ENCODE results near the gene TDRD3. TPM values are rescaled to one million over a fixed set of nuclear protein-coding genes. Genes with fewer than 3 reads are reported as not detected.

The TDRD3 gene
- total RNA-seq, 1 experiment from 2014 or later, result 7.2 TPM

GRCh38 chr13:60453490-60453889 lies 56.5 kb downstream of the TDRD3 start:
- no peak for DNase-seq (ENCODE audit: low read depth)

GRCh38 chr13:60454425-60454824 lies 57.4 kb downstream of the TDRD3 start:
- no peak for DNase-seq (ENCODE audit: low read depth)

- DNase-seq (ENCODE audit: low read depth), result peak; percentile 8
These were observed 66.8 kb downstream of the TDRD3 start for GRCh38 chr13:60463787-60464186.

- no peak for DNase-seq (ENCODE audit: low read depth)
These were observed 70.1 kb downstream of the TDRD3 start for GRCh38 chr13:60467098-60467497.

- no peak for DNase-seq (ENCODE audit: low read depth)
These were observed 82.3 kb downstream of the TDRD3 start for GRCh38 chr13:60479273-60479672.

GRCh38 chr13:60482012-60482411 lies 85.0 kb downstream of the TDRD3 start:
- DNase-seq (ENCODE audit: low read depth), result no peak

- no peak for DNase-seq (ENCODE audit: low read depth)
These were observed 87.8 kb downstream of the TDRD3 start for GRCh38 chr13:60484865-60485264.

DNA sequence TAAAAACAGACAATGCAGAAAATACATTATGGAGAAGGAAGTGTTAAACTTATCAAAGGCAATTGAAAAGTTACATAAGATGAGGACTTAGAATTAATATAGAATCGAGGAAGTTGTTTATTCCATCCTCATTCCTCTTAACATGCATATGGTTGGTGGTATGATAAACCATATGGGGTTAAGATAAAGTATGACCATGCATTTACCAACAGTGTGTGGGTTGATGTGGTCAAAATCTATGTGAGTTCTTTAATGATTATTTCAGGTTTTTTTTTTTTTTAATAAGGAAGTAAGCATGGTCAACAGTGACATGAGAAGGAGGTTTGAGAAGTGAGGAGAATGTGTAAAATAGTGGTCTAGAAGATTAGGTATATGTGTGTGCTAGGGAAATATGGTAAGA lies 94.5 kb downstream of the TDRD3 start:
- DNase-seq (ENCODE audit: low read depth), result no peak

GRCh38 chr13:60492187-60492586 lies 95.2 kb downstream of the TDRD3 start:
- DNase-seq (ENCODE audit: low read depth), result no peak

DNA sequence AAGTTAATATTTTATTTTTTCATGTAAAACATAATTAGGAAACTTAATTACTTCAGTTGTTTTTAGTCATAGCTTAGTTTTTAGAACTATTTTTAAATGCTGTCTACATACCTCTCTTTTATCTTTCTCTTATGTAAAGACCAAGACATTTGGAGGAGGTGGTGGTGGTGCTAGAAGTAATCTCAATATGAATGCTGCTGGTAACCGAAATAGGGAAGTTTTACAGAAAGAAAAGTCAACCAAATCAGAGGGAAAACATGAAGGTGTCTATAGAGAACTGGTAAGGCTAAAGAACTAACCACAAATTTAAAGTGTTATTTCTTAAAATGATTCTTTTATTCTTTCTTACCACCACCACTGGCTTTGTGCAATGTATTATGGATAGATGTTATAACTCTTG lies 97.3 kb downstream of the TDRD3 start:
- no peak for DNase-seq (ENCODE audit: low read depth)

DNA sequence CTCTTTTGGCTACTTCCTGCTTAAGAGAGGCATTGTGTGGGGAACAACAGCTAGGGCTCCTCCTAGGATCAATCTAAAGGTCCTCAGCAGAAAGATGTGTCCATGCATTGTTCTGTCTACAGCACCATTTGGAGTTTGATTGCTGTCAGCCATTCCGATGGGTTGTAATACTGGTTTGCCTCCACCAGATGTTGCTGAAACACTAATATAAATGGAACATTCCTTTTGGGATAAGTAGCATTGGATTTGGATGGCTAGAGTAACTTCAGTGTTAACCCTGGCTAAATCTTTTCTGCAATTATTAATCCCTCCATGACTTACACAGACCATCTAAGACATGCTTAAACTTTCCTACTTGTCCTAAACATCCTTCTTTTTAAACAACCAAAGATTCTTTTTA lies 104.2 kb downstream of the TDRD3 start:
- DNase-seq (ENCODE audit: low read depth), result no peak

DNA sequence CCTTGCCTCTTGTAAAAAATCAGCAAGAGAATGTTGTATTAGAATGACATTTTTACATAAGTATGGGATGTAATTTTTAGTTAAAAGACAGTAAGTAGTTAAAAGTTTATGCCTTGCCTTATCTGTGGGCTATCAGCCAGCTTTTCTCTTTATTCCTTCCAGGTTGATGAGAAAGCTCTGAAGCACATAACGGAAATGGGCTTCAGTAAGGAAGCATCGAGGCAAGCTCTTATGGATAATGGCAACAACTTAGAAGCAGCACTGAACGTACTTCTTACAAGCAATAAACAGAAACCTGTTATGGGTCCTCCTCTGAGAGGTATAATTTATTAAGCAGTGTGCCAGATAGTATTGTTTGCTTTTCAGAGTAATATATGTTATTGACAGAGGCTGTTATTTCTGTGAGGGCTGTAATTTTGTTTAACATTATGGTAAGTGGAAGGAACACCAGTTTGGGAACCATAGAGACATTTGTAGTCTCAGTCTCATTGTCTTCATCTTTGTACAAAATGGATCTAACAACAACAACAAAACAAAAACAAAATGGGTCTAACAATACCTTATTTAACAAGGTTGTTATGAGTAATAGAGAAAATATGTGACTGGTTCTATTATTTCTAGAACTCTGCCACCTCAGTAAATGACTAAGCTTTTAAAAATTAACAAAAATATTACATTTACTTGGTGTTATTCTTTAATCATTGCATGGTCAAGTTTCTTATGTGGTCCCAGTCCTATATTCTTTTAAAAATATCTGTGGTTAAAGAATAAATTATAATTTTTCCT lies 112.8 kb downstream of the TDRD3 start:
- peak; percentile 22 for DNase-seq (ENCODE audit: low read depth)

- DNase-seq (ENCODE audit: low read depth), result no peak
These were observed 114.6 kb downstream of the TDRD3 start for GRCh38 chr13:60511637-60512036.

DNA sequence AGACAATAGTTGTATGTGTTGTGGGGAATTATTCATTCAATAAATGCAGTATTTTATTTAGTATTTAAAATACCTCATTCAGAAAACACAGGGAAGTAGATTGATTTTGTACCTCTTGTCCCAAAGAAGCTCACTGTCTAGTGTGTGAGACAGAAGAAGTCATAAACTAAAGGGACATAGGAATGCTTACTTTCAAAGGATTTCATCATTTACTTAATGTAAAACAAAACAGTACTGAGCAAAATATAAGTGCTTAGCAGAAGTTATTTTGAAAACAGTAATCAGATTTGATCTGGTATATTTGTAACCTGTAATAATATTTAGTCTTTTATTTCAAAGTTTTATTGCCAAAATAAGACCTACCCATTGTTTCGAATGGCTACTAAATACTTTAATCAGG lies 117.9 kb downstream of the TDRD3 start:
- DNase-seq (ENCODE audit: low read depth), result no peak

DNA sequence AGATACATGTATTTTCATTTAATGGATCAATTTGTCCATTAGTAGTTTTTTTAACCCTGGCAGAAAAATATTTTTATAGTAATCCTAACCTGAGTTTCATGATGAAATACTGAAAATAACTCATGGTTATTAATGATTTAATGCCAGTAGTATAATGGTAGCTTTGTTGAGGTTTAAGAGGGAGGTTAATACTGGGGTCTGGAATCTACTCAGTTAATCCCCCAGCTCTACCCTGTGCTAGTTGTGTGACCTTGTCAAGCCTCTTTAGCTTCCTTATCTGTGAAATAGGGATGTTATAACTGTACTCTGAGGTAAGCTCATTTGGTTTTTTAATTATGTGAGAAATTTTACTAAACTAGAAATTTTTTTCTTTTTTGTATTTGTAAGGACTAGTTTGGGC lies 122.5 kb downstream of the TDRD3 start:
- DNase-seq (ENCODE audit: low read depth), result no peak

DNA sequence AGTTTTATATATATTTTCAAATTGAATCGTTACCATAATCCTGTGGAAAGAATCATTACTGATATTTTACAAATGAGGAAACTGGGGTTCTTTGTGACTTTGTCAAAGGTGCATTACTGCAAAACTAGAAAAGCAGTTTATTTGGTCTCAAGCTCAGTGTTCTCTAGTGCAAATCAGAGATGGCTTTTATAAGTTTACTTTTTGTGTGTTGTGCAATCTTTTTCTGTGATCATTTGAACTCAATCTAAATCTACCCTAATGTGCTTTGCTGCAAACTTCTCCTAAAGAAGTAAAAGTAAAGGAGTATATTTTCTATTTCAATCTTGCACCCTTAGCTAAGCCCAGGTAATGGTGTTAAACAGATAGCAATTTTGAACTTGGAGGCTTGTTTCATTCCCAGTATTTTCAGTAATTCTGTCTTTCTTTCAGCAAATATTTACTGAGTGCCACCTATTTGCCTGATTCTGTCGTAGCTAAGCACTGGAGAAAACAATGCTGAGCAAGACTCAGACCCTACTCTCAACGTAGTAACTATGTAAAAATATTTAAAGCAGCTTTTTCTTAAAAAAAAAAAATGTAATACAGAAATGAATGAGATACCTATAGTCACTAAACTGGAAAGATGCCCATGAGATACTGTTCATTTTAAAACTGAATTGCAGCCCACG lies 124.0 kb downstream of the TDRD3 start:
- DNase-seq (ENCODE audit: low read depth), result no peak

DNA sequence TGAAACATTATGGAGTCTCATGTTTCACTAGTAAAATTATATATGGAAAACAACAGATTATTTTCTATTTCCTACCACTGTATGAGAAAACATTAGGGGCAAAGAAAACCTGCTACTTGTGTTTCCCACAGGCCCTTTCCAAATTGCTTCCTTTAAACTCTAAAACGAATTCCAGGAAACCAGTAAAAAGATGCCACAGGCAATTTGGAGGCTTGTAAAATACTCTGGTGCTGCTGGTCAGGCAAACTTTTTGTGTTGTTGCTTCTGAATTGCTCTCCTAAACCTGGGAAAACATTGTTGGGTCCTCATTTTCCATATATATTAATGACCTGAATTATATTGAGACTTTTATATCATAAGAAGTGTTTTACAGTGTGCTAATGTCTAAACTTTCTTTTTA lies 141.5 kb downstream of the TDRD3 start:
- DNase-seq (ENCODE audit: low read depth), result peak; percentile 42

GRCh38 chr13:60540276-60540675 lies 143.3 kb downstream of the TDRD3 start:
- no peak for DNase-seq (ENCODE audit: low read depth)

DNA sequence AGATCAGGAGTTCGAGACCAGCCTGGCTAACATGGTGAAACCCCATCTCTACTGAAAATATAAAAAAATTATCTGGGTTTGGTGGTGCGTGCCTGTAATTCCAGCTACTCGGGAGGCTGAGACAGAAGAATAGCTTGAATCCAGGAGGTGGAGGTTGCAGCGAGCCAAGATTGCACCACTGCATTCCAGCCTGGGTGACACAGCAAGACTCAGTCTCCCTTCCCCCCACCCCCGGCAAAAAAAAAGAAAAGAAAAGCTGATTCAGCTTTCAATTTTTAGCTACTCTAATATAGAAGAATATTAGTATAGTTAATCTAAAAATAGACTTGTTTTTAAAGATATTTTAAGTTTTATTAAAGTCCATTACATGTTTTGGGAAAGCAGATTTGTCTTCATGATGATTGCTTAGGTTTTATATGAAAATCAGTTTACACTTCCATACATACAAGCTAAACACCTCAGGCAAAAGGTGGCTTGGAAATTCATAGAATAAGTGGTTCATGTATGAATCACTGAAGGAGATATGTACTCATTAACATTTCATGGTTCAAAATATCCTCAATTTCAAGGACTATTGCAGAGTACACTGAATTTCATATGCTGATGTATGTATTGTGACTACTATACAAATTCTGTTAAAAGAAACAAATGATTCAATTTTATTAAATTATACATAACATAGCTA lies 165.2 kb downstream of the TDRD3 start:
- DNase-seq (ENCODE audit: low read depth), result peak; percentile 2

DNA sequence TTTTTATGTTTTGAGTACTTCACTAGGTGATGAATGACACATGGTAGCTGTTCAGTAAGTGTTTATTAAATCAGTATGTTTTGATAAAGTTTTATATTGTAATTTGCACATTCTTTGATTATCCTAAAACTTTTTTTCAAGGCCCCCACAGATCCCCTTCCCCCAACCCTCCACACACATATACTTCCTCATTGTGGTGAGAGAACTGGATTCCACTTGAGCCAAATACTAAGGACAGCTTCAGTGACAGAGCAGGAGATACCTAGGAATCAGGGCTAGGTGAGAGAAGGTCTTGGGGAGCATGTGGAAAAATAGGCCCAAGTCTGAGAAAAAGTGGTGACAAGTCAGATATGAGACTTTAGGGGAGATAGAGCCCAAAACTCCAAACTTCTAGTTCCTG lies 174.6 kb downstream of the TDRD3 start:
- no peak for DNase-seq (ENCODE audit: low read depth)

- DNase-seq (ENCODE audit: low read depth), result peak; percentile 77
These were observed 175.2 kb downstream of the TDRD3 start for GRCh38 chr13:60572003-60572798.

- no peak for DNase-seq (ENCODE audit: low read depth)
These were observed 175.8 kb downstream of the TDRD3 start for GRCh38 chr13:60572855-60573254.
